GM10248 (cell line): ENCODE results near the gene GCNA.

Experiments
- CTCF ChIA-PET: fragments of 300-600 bp; sonication (Branson Sonifier 250); formaldehyde crosslinking; extraction: SDS; loops from one replicate; lab custom pipeline; 2021; ENCODE audit warnings: antibody characterized with exemption; lab: Yijun Ruan, JAX
- POLR2A ChIA-PET: fragments of 350-650 bp; sonication (Branson Sonifier 250); formaldehyde crosslinking; extraction: SDS; loops from one replicate; lab custom pipeline; 2020; ENCODE audit warnings: antibody characterized with exemption; lab: Yijun Ruan, JAX
- DNase-seq: peaks from one replicate; pipeline ENCODE4 v3.0.0; 2012; ENCODE audit errors: extremely low spot score
- TF ChIP-seq, protein P1 (sequence below): IDR thresholded peaks from 2 replicates; pipeline ENCODE4 v1.5.1; 2012; ENCODE audit warnings: mild to moderate bottlenecking, low read depth; ENCODE audit errors: extremely low read depth, missing control alignments, control extremely low read depth

Gene GCNA

GRCh38 chrX:71578253-71579135 is at the start of gene GCNA:
GCNA (plus strand) TSS chrX:71578437; CDS start chrX:71580822, 2,385 bp downstream.
- ChIA-PET POLR2A (interaction anchor here (0.5 kb wide), 1 partner anchor 45 kb away, joined by 3 read pairs; no protein-coding TSS in a partner anchor), CTCF (no interaction called here)
- no peak for DNase-seq
- TF ChIP-seq, protein P1, sequence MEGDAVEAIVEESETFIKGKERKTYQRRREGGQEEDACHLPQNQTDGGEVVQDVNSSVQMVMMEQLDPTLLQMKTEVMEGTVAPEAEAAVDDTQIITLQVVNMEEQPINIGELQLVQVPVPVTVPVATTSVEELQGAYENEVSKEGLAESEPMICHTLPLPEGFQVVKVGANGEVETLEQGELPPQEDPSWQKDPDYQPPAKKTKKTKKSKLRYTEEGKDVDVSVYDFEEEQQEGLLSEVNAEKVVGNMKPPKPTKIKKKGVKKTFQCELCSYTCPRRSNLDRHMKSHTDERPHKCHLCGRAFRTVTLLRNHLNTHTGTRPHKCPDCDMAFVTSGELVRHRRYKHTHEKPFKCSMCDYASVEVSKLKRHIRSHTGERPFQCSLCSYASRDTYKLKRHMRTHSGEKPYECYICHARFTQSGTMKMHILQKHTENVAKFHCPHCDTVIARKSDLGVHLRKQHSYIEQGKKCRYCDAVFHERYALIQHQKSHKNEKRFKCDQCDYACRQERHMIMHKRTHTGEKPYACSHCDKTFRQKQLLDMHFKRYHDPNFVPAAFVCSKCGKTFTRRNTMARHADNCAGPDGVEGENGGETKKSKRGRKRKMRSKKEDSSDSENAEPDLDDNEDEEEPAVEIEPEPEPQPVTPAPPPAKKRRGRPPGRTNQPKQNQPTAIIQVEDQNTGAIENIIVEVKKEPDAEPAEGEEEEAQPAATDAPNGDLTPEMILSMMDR, result no peak

DNA sequence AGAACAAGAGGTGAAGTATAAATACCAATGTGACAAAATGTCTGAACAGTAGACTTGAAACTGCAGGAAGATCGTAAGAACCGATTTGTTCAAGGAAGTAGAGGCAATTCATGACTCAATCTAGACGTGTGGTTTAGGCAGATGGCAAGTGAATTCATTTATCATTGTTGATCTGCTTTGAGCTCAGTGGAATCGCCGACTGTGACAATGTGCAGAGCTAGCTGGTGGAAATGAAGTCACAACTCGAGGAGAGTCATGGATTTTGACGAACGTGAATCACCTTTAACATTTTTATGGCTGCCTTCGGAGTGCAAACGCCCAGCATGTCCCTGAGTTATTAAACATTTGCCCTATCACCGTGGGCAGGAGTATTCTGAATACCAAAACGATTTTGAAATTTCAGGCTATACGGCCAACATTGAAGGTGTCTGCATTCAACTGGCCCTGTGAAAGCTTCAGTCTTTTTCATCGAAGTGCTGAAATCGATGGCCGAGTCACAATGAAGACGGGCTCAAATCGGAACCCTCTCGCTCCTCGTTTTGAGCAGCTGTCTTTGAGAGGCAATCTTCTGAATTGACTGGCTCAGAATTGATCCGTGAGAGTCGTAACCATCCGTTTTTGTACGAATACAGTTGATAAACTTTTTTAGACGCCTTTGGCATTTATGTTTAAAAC is 46.0 kb upstream of the GCNA start:
- ChIA-PET CTCF (no interaction called here), POLR2A (interaction anchor here (1.2 to 1.8 kb wide), 5 partner anchors 9 to 166 kb away, joined by 3 to 10 read pairs (median 4); partner anchors contain the start of gene TAF1)
- DNase-seq, result no peak
- TF ChIP-seq, protein P1, result no peak

GRCh38 chrX:71532753-71533425 is 45.3 kb upstream of the GCNA start, which contains the start of gene OGT:
OGT (plus strand) TSS chrX:71533104; CDS start chrX:71533300, 196 bp downstream.
- peak; percentile 69 for DNase-seq
- CTCF ChIA-PET, result no interaction called here
- TF ChIP-seq, protein P1, result no peak
- POLR2A ChIA-PET, result interaction anchor here (0.6 to 1.8 kb wide), 7 partner anchors 9 to 167 kb away, joined by 3 to 13 read pairs (median 6); partner anchors contain the start of gene TAF1

- DNase-seq, result no peak
- CTCF ChIA-PET, result interaction anchor here (2.1 kb wide), 1 partner anchor 118 kb away, joined by 10 read pairs; no protein-coding TSS in a partner anchor
- POLR2A ChIA-PET, result interaction anchor here (0.7 to 1.8 kb wide), 2 partner anchors 40 to 45 kb away, joined by 3 to 10 read pairs; no protein-coding TSS in a partner anchor
- TF ChIP-seq, protein P1, result no peak
These were observed 44.8 kb upstream of the GCNA start for GRCh38 chrX:71533516-71533850.

- ChIA-PET POLR2A (interaction anchor here (0.7 to 1.8 kb wide), 2 partner anchors 40 to 45 kb away, joined by 3 to 10 read pairs; no protein-coding TSS in a partner anchor), CTCF (interaction anchor here (2.1 kb wide), 1 partner anchor 117 kb away, joined by 10 read pairs; no protein-coding TSS in a partner anchor)
- TF ChIP-seq, protein P1, result no peak
- DNase-seq, result no peak
These were observed 44.2 kb upstream of the GCNA start for GRCh38 chrX:71533851-71534561.
